22Rv1 (cell line): ENCODE data around the gene EVI2A.

Experiments used
- CTCF ChIP-seq: fragments of 450-650 bp; IDR thresholded peaks from 2 replicates; pipeline ENCODE4 v1.5.1; 2017; ENCODE audit warnings: mild to moderate bottlenecking
- ZFX ChIP-seq: fragments of 450-650 bp; IDR thresholded peaks from 2 replicates; pipeline ENCODE4 v1.6.1; 2017; ENCODE audit warnings: antibody characterized with exemption, borderline replicate concordance

DNA sequence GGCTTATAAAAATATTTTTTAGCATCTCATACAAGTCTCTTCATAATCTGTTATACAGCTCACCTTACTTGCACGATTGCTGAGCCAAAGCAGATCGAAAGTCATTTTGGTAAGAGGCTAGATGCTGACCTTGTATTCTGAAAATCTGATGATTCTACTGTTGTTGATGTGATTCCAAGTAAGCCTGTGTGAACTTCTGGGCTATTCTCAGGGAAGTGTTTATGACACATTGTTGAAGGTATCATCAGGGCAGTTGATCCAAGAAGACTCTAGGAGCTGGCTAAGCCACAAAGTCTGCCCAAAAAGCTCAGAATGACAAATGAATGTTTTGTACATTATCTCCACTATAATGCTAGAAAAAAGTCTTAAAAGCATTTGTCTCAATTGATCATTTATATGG, 40.4 kb downstream of the EVI2A start:
- TF ChIP-seq CTCF = no peak
- TF ChIP-seq ZFX = no peak
